ENCODE measurements around the gene FTO. TPM values are rescaled to one million over a fixed set of nuclear protein-coding genes. Genes with fewer than 3 reads are reported as not detected.
A peak's percentile ranks its signal among the peaks of the same experiment; 100 is the strongest.

FTO gene
- polyA plus RNA-seq, 2 donors, result 5.3 to 14.7 TPM

- Histone ChIP-seq H3K27ac (ENCODE audit: low read depth in 2 of 2, low read length in 1 of 2) (no peak overlapping the region), H3K4me1 (ENCODE audit: control insufficient read depth in 2 of 2, insufficient read depth in 2 of 2, low read length in 1 of 2) (peaks cover 0 to 9% of the 10 kb centered on the region in 2 donors), H3K36me3 (ENCODE audit: control insufficient read depth in 2 of 2, insufficient read depth in 2 of 2, low read length in 1 of 2) (no peaks in the 10 kb centered on the region), H3K9me3 (ENCODE audit: control insufficient read depth in 2 of 2, insufficient read depth in 1 of 2, low read depth in 1 of 2, low read length in 1 of 2) (no peaks in the 10 kb centered on the region), H3K27me3 (ENCODE audit: control insufficient read depth in 1 of 2, insufficient read depth in 2 of 2, low read length in 2 of 2) (no peaks in the 10 kb centered on the region), H3K4me3 (ENCODE audit: low read depth in 1 of 2, low read length in 2 of 2) (no peak overlapping the region)
- 62 to 68% methylated on average over 4 of the region's 4 CpGs for WGBS, 2 donors
Observed at GRCh38 chr16:53757971-53758609, 54.1 kb downstream of the FTO start.

DNA sequence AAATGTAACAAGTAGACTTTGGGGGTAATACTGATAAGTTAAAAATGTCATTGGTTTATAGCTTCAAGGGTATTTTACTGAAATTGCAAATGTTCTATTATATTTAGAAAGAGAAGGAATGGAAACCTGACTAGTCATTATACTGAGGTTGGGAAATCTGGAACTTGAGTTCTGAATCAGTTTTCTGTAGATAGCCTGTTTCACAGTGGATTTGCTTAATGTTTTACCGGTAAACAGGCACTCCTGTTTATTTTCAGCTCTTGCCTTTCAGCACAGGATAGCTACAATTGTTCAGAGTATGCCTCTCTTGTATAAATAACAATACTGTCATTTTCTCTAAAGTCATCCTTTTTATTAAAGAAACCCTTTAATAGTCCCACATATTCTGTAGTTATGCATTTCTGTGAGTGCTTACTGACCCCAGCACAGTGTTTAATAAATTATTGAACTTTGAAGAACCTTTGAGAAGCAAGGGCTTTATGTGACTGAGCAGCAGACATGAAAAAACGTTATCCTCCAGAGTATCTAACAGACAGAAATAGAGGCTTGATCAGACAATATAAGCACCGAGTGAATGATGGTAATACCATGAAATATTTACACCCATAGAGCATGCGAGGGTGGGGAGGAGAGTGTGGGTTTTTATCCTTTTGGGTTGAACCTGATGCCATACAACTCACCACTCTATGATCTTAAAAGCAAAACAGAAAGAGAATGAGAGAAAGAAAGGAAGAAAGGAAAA is 58.2 kb downstream of the FTO start:
- 63 to 73% methylated on average over 4 of the region's 4 CpGs for WGBS, 2 donors

GRCh38 chr16:53766304-53767016 is 62.5 kb downstream of the FTO start:
- peaks cover 0 to 6% of the 10 kb centered on the region in 2 donors for H3K4me1 ChIP-seq (ENCODE audit: control insufficient read depth in 2 of 2, insufficient read depth in 2 of 2, low read length in 1 of 2)
- no peaks in the 10 kb centered on the region for H3K36me3 ChIP-seq (ENCODE audit: control insufficient read depth in 2 of 2, insufficient read depth in 2 of 2, low read length in 1 of 2)
- WGBS, 2 donors, result 86 to 93% methylated on average over 10 of the region's 10 CpGs
- H3K27ac ChIP-seq (ENCODE audit: low read depth in 2 of 2, low read length in 1 of 2), result no peak overlapping the region
- no peaks in the 10 kb centered on the region for H3K27me3 ChIP-seq (ENCODE audit: control insufficient read depth in 1 of 2, insufficient read depth in 2 of 2, low read length in 2 of 2)
- no peaks in the 10 kb centered on the region for H3K9me3 ChIP-seq (ENCODE audit: control insufficient read depth in 2 of 2, insufficient read depth in 1 of 2, low read depth in 1 of 2, low read length in 1 of 2)
- H3K4me3 ChIP-seq (ENCODE audit: low read depth in 1 of 2, low read length in 2 of 2), result no peak overlapping the region

More for the DNA sequence above, 58.2 kb downstream of the FTO start:
- Histone ChIP-seq H3K36me3 (ENCODE audit: control insufficient read depth in 2 of 2, insufficient read depth in 2 of 2, low read length in 1 of 2) (no peaks in the 10 kb centered on the region), H3K9me3 (ENCODE audit: control insufficient read depth in 2 of 2, insufficient read depth in 1 of 2, low read depth in 1 of 2, low read length in 1 of 2) (no peaks in the 10 kb centered on the region), H3K27ac (ENCODE audit: low read depth in 2 of 2, low read length in 1 of 2) (no peak overlapping the region), H3K27me3 (ENCODE audit: control insufficient read depth in 1 of 2, insufficient read depth in 2 of 2, low read length in 2 of 2) (no peaks in the 10 kb centered on the region), H3K4me1 (ENCODE audit: control insufficient read depth in 2 of 2, insufficient read depth in 2 of 2, low read length in 1 of 2) (peaks cover 0 to 6% of the 10 kb centered on the region in 2 donors), H3K4me3 (ENCODE audit: low read depth in 1 of 2, low read length in 2 of 2) (no peak overlapping the region)

- peak overlapping the region in 1 of 2 donors; percentile 13 for H3K27ac ChIP-seq (ENCODE audit: low read depth in 2 of 2, low read length in 1 of 2)
- no peaks in the 10 kb centered on the region for H3K27me3 ChIP-seq (ENCODE audit: control insufficient read depth in 1 of 2, insufficient read depth in 2 of 2, low read length in 2 of 2)
- no peaks in the 10 kb centered on the region for H3K36me3 ChIP-seq (ENCODE audit: control insufficient read depth in 2 of 2, insufficient read depth in 2 of 2, low read length in 1 of 2)
- H3K4me3 ChIP-seq (ENCODE audit: low read depth in 1 of 2, low read length in 2 of 2), result no peak overlapping the region
- H3K4me1 ChIP-seq (ENCODE audit: control insufficient read depth in 2 of 2, insufficient read depth in 2 of 2, low read length in 1 of 2), result peaks cover 0 to 6% of the 10 kb centered on the region in 2 donors
- WGBS, 2 donors, result 46 to 58% methylated on average over 4 of the region's 4 CpGs
- no peaks in the 10 kb centered on the region for H3K9me3 ChIP-seq (ENCODE audit: control insufficient read depth in 2 of 2, insufficient read depth in 1 of 2, low read depth in 1 of 2, low read length in 1 of 2)
Observed at GRCh38 chr16:53768167-53768566, 64.2 kb downstream of the FTO start.

DNA sequence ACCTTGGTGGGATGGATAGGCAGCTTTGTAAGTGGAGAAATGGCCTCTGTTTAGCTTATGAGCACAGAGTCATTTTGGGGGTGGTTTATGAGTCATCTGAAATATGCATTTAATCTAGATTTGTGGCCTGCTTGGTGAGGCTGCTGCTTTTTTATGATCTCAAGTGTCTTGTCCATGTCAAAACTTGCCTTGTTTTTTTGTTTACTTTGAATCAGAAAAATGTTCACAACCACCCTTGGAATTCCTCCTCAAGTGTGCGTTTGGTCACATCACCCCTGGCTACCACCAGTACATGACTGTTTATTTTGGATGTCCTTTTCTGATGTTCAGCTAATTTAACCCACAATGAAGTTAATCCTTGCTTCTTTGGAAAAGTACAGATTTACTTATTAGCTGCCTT is 64.6 kb downstream of the FTO start:
- H3K4me1 ChIP-seq (ENCODE audit: control insufficient read depth in 2 of 2, insufficient read depth in 2 of 2, low read length in 1 of 2), result peaks cover 0 to 6% of the 10 kb centered on the region in 2 donors
- H3K27ac ChIP-seq (ENCODE audit: low read depth in 2 of 2, low read length in 1 of 2), result peak overlapping the region in 1 of 2 donors; percentile 13
- H3K4me3 ChIP-seq (ENCODE audit: low read depth in 1 of 2, low read length in 2 of 2), result no peak overlapping the region
- WGBS, 2 donors, result 18 to 47% methylated on average over 1 of the region's 1 CpG
- no peaks in the 10 kb centered on the region for H3K9me3 ChIP-seq (ENCODE audit: control insufficient read depth in 2 of 2, insufficient read depth in 1 of 2, low read depth in 1 of 2, low read length in 1 of 2)
- no peaks in the 10 kb centered on the region for H3K27me3 ChIP-seq (ENCODE audit: control insufficient read depth in 1 of 2, insufficient read depth in 2 of 2, low read length in 2 of 2)
- H3K36me3 ChIP-seq (ENCODE audit: control insufficient read depth in 2 of 2, insufficient read depth in 2 of 2, low read length in 1 of 2), result no peaks in the 10 kb centered on the region

- Histone ChIP-seq H3K9me3 (ENCODE audit: control insufficient read depth in 2 of 2, insufficient read depth in 1 of 2, low read depth in 1 of 2, low read length in 1 of 2) (no peaks in the 10 kb centered on the region), H3K27me3 (ENCODE audit: control insufficient read depth in 1 of 2, insufficient read depth in 2 of 2, low read length in 2 of 2) (no peaks in the 10 kb centered on the region), H3K27ac (ENCODE audit: low read depth in 2 of 2, low read length in 1 of 2) (no peak overlapping the region), H3K36me3 (ENCODE audit: control insufficient read depth in 2 of 2, insufficient read depth in 2 of 2, low read length in 1 of 2) (no peaks in the 10 kb centered on the region), H3K4me3 (ENCODE audit: low read depth in 1 of 2, low read length in 2 of 2) (no peak overlapping the region), H3K4me1 (ENCODE audit: control insufficient read depth in 2 of 2, insufficient read depth in 2 of 2, low read length in 1 of 2) (peaks cover 0 to 6% of the 10 kb centered on the region in 2 donors)
- 79 to 83% methylated on average over 4 of the region's 4 CpGs for WGBS, 2 donors
Observed at GRCh38 chr16:53769185-53769584, 65.2 kb downstream of the FTO start.

DNA sequence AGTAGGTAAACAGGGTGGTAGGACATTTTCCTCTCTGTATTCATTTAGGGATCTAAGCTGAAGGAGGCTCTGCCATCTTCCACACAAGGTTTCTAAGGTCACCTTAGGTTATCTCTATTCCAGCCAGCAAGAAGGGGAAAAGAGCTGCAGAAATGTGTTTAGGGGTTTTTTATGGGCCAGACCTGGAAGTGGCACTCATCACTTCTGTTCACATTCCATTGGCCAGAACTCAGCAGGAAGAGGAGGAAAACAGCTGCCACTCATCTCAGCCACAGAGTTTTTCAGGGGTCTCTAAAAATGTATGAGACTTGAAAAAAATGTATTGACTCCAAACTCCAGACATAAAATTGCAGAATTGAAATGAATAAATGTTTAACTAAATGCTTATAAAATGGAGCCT is 65.8 kb downstream of the FTO start:
- Histone ChIP-seq H3K9me3 (ENCODE audit: control insufficient read depth in 2 of 2, insufficient read depth in 1 of 2, low read depth in 1 of 2, low read length in 1 of 2) (no peaks in the 10 kb centered on the region), H3K4me1 (ENCODE audit: control insufficient read depth in 2 of 2, insufficient read depth in 2 of 2, low read length in 1 of 2) (peaks cover 0 to 6% of the 10 kb centered on the region in 2 donors), H3K27me3 (ENCODE audit: control insufficient read depth in 1 of 2, insufficient read depth in 2 of 2, low read length in 2 of 2) (no peaks in the 10 kb centered on the region), H3K36me3 (ENCODE audit: control insufficient read depth in 2 of 2, insufficient read depth in 2 of 2, low read length in 1 of 2) (no peaks in the 10 kb centered on the region), H3K27ac (ENCODE audit: low read depth in 2 of 2, low read length in 1 of 2) (no peak overlapping the region), H3K4me3 (ENCODE audit: low read depth in 1 of 2, low read length in 2 of 2) (no peak overlapping the region)

DNA sequence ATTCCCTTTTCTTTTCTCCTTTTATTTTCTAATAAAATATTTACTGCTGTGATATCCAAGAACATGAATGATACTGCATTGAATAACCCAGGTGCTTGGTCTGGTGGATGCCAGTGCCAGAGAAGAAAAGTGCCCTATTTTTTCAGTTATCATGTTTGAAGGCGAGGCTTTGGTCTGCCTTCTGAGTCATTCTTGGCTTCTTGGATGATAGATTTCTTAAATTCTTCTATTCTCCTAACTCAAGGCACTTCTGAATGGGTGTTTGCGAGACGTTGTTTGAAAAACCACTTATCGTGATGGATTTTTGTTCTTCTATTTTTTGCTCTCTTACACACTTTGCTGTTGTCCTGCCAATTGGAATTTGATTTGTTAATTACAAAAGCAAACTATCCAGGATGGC is 66.7 kb downstream of the FTO start:
- no peak overlapping the region for H3K27ac ChIP-seq (ENCODE audit: low read depth in 2 of 2, low read length in 1 of 2)
- WGBS, 2 donors, result 40 to 50% methylated on average over 4 of the region's 4 CpGs
- no peak overlapping the region for H3K4me3 ChIP-seq (ENCODE audit: low read depth in 1 of 2, low read length in 2 of 2)
- H3K9me3 ChIP-seq (ENCODE audit: control insufficient read depth in 2 of 2, insufficient read depth in 1 of 2, low read depth in 1 of 2, low read length in 1 of 2), result no peaks in the 10 kb centered on the region
- H3K27me3 ChIP-seq (ENCODE audit: control insufficient read depth in 1 of 2, insufficient read depth in 2 of 2, low read length in 2 of 2), result no peaks in the 10 kb centered on the region
- H3K36me3 ChIP-seq (ENCODE audit: control insufficient read depth in 2 of 2, insufficient read depth in 2 of 2, low read length in 1 of 2), result no peaks in the 10 kb centered on the region
- peaks cover 0 to 6% of the 10 kb centered on the region in 2 donors for H3K4me1 ChIP-seq (ENCODE audit: control insufficient read depth in 2 of 2, insufficient read depth in 2 of 2, low read length in 1 of 2)

GRCh38 chr16:53771655-53772497 is 67.9 kb downstream of the FTO start:
- Histone ChIP-seq H3K4me3 (ENCODE audit: low read depth in 1 of 2, low read length in 2 of 2) (no peak overlapping the region), H3K36me3 (ENCODE audit: control insufficient read depth in 2 of 2, insufficient read depth in 2 of 2, low read length in 1 of 2) (no peaks in the 10 kb centered on the region), H3K27me3 (ENCODE audit: control insufficient read depth in 1 of 2, insufficient read depth in 2 of 2, low read length in 2 of 2) (no peaks in the 10 kb centered on the region), H3K27ac (ENCODE audit: low read depth in 2 of 2, low read length in 1 of 2) (no peak overlapping the region), H3K9me3 (ENCODE audit: control insufficient read depth in 2 of 2, insufficient read depth in 1 of 2, low read depth in 1 of 2, low read length in 1 of 2) (no peaks in the 10 kb centered on the region), H3K4me1 (ENCODE audit: control insufficient read depth in 2 of 2, insufficient read depth in 2 of 2, low read length in 1 of 2) (no peaks in the 10 kb centered on the region)
- 79 to 84% methylated on average over 9 of the region's 9 CpGs for WGBS, 2 donors
